Measurements from ENCODE around the gene C1GALT1C1L. TPM values are rescaled to one million over a fixed set of nuclear protein-coding genes. Genes with fewer than 3 reads are reported as not detected.

Gene C1GALT1C1L
- total and polyA plus RNA-seq, 2 of the 4 experiments (the other 2 are of a cell fraction), result 0.36 to 0.63 TPM

- no peak overlapping the region for H2BK5ac ChIP-seq (ENCODE audit: low read depth, low read length, poor library complexity, severe bottlenecking)
- H3K14ac ChIP-seq (replicated peaks; ENCODE audit: low read depth, low read length), result no peak overlapping the region
- no TSS peak for BruUV-seq (replicated peaks)
- H3K27ac ChIP-seq (ENCODE audit: insufficient read depth, low read length), result no peak overlapping the region
- H4K91ac ChIP-seq (ENCODE audit: insufficient read depth, low read depth, low read length), result no peak overlapping the region
- in situ Hi-C loops (cut with MboI; ENCODE audit: low sequenced_read_pairs) (no loop called here), dilution Hi-C loops (cut with HindIII; ENCODE audit: low sequenced_read_pairs, unreplicated experiment) (no loop called here), intact Hi-C loops (cut with micrococcal nuclease) (no loop called here)
- no peak for DNase-seq
- ChIA-PET POLR2A (ENCODE audit: unreplicated experiment) (no interaction called here), CTCF (interaction anchor here (0.6 kb wide), 1 partner anchor 924 kb away, joined by 3 read pairs; no protein-coding TSS in a partner anchor)
- H4K8ac ChIP-seq (ENCODE audit: low read depth in 2 of 2, low read length in 2 of 2), result no peak overlapping the region
- H3K4me1 ChIP-seq (ENCODE audit: control insufficient read depth, insufficient read depth, low read length), result no peaks in the 10 kb centered on the region
- H4K5ac ChIP-seq (ENCODE audit: low read depth, low read length), result no peak overlapping the region
- no peak overlapping the region for H2BK15ac ChIP-seq (ENCODE audit: low read depth, low read length)
- H3K9me3 ChIP-seq (ENCODE audit: control insufficient read depth, insufficient read depth, low read length), result no peaks in the 10 kb centered on the region
- no peak overlapping the region for H3K4ac ChIP-seq (ENCODE audit: low read depth, low read length)
- no peak overlapping the region for H2BK20ac ChIP-seq (ENCODE audit: low read depth, low read length)
- H3K36me3 ChIP-seq (ENCODE audit: control insufficient read depth, insufficient read depth, low read length), result peaks cover 3% of the 10 kb centered on the region; the same call in 1 of the 2 replicates
- H3K56ac ChIP-seq (ENCODE audit: extremely low read depth, insufficient read depth, low read length), result no peak overlapping the region
- no peak overlapping the region for H3K23ac ChIP-seq (ENCODE audit: low read depth, low read length)
- no peak overlapping the region for H3K9ac ChIP-seq (ENCODE audit: low read depth, low read length)
- no peaks in the 10 kb centered on the region for H3K9me1 ChIP-seq (ENCODE audit: insufficient read depth, low read length)
- no peak overlapping the region for H2AFZ ChIP-seq (replicated peaks; ENCODE audit: low read length, poor library complexity)
- no peak overlapping the region for H2AK9ac ChIP-seq (replicated peaks; ENCODE audit: low read depth, low read length, poor library complexity)
- no peak for ATAC-seq (ENCODE audit: low read depth)
- no peak overlapping the region for H2AK5ac ChIP-seq (ENCODE audit: low read depth, low read length)
- H3K4me3 ChIP-seq (ENCODE audit: insufficient read depth, low read depth, low read length), result no peak overlapping the region
- H2BK120ac ChIP-seq (ENCODE audit: low read depth, low read length), result no peak overlapping the region
- no peaks in the 10 kb centered on the region for H3K79me1 ChIP-seq (ENCODE audit: low read depth in 1 of 2, low read length in 2 of 2)
- no peaks in the 10 kb centered on the region for H3K27me3 ChIP-seq (ENCODE audit: control insufficient read depth, insufficient read depth, low read length)
- H4K20me1 ChIP-seq (ENCODE audit: insufficient read depth, low read length), result no peaks in the 10 kb centered on the region
- no peak for TF ChIP-seq MXI1 (IDR thresholded peaks at IDR 0.05; ENCODE audit: borderline replicate concordance, low read depth, low read length)
- no peak for TF ChIP-seq CTCF (conservative IDR thresholded peaks at IDR 0.05; ENCODE audit: low read depth, low read length)
- TF ChIP-seq MAFK (IDR thresholded peaks at IDR 0.05; ENCODE audit: low read depth, low read length), result no peak
- no peak for TF ChIP-seq NFE2L2 (IDR thresholded peaks at IDR 0.05; ENCODE audit: low read depth, low read length)
- no peak overlapping the region for H3K18ac ChIP-seq (ENCODE audit: low read depth, low read length)
- no peak overlapping the region for H3K4me2 ChIP-seq (ENCODE audit: low read depth, low read length)
Measured at GRCh38 chr2:43701111-43701510, 24.9 kb upstream of the C1GALT1C1L start.

Data from IMR-90 (cell line).